Liver (tissue), 3 donors: ENCODE results near the gene EFCAB12.

ENCODE experiments used
- CTCF ChIP-seq: fragments of 150-350 bp; IDR thresholded peaks from 2 replicates; pipeline ENCODE4 v1.5.1; 2017; ENCODE audit warnings: improper control_type of control experiment, low read depth, low read length; ENCODE audit not compliant: missing input control
- EGR1 ChIP-seq, 2 donors: IDR thresholded peaks; 2 replicates each; pipeline ENCODE4 v1.6.1; 2016 to 2018; ENCODE audit warnings: antibody characterized with exemption in 2 of 2, low read depth in 2 of 2
- GABPA ChIP-seq, 2 donors: IDR thresholded peaks in 1 of 2; conservative IDR thresholded peaks in 1 of 2; 2 replicates each; pipeline ENCODE4 v1.6.1; 2016; ENCODE audit warnings: antibody characterized with exemption in 2 of 2, mild to moderate bottlenecking in 1 of 2, moderate library complexity in 1 of 2
- RAD21 ChIP-seq, 2 donors: IDR thresholded peaks; 2 replicates each; pipeline ENCODE4 v1.6.1; 2016; ENCODE audit warnings: antibody characterized with exemption in 2 of 2, mild to moderate bottlenecking in 2 of 2
- SP1 ChIP-seq: IDR thresholded peaks from 2 replicates; pipeline ENCODE4 v1.6.1; 2018; ENCODE audit warnings: antibody characterized with exemption, mild to moderate bottlenecking
- YY1 ChIP-seq: IDR thresholded peaks from 2 replicates; pipeline ENCODE4 v1.6.1; 2016; ENCODE audit warnings: antibody characterized with exemption, mild to moderate bottlenecking
- ZBTB33 ChIP-seq: IDR thresholded peaks from 2 replicates; pipeline ENCODE4 v1.6.1; 2016; ENCODE audit warnings: antibody characterized with exemption
- donor health status: healthy.
- donor health status: healthy.

GRCh38 chr3:129357616-129358015 lies 70.8 kb downstream of the EFCAB12 start:
- TF ChIP-seq ZBTB33 (no peak), CTCF (no peak), RAD21 (IDR thresholded peaks at IDR 0.05) (no peak), YY1 (no peak), SP1 (no peak), GABPA (IDR thresholded peaks at IDR 0.05 in 1 of 2, conservative IDR thresholded peaks at IDR 0.05 in 1 of 2) (no peak), EGR1 (IDR thresholded peaks at IDR 0.05; ENCODE audit: low read depth in 2 of 2) (no peak)
